HPDE6-E6E7 (cell line): ENCODE data around the gene ADGRV1.

Source experiments
- DNase-seq: peaks from one replicate; pipeline ENCODE4 v3.0.0; 2011; ENCODE audit warnings: missing footprints; ENCODE audit errors: extremely low spot score

ADGRV1 gene

DNA sequence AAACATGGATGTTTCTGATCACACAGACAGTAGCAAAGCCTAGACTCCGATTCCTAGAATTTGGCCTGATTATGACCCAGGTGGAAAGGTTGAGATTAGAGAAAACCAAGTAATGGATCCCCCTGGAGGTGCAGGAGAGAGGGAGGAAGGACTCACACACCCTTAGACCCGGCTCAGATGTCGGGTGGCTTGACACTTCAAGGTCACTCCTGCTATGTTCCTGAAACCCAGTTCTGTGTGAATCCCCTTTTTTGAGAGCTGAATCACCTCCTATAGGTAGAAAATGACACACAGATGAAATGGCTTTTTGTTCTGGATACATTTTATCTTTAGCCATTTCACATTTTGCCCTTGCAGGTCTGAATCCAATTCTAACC is 631.7 kb downstream of the ADGRV1 start:
- no peak for DNase-seq

DNA sequence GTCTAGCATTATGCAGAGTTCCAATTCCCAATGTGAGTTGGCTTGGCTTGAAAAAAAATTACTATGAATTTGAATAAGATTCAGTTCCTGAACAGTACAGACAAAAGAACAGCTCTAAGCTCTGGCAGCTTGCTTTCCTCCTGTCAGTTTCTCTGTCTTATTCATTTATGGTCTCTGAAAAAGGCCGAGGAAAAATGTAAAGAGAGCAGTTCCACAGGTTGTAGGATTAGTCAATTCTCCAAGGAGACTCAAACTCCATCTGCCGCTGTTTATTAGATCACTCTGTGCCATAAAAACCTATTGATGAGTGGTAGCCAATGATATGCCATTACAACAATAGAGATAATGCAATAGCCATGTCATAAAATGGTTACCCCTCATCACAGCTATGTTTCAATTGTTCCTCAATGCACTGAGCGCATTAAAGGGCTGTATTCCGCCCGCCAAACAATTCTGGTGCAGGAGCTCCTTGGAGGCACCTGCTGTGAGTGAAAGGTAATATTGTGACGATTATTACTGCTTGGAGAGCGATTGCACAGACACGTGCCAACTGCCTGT is 636.3 kb downstream of the ADGRV1 start:
- no peak for DNase-seq

DNA sequence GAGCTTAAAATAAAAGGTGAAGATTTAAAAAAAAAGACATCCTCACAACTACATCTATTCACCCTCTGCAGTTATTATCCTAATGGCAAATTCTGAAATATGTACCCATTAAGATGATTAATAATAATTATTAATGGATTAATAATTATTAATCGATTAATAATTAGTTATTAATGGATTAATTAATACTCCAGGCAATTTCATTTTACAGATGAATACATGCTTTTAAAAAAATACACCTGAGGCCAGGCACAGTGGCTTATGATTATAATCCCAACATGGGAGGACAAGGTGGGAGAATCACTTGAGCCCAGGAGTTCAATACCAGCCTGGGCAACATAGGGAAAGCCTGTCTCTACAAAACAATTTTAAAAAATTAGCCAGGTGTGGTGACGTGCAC is 642.1 kb downstream of the ADGRV1 start:
- no peak for DNase-seq

DNA sequence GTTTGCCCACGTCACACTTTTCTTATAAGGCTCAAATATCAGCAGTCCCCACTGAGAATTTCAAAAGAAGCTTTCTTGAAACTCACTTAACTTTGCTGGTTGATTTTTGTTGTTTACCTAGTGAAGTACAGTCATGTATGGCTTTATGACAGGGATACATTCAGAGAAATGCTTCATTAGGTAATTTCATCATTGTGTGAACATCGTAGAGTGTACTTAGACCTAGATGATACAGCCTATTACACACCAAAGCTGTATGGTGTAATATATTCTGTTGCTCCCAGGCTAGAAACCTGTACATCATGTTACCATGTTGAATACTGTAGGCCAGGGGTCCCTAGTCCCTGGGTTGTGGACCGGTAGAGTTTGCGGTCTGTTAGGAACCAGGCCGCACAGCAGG is 647.5 kb downstream of the ADGRV1 start:
- DNase-seq = no peak

DNA sequence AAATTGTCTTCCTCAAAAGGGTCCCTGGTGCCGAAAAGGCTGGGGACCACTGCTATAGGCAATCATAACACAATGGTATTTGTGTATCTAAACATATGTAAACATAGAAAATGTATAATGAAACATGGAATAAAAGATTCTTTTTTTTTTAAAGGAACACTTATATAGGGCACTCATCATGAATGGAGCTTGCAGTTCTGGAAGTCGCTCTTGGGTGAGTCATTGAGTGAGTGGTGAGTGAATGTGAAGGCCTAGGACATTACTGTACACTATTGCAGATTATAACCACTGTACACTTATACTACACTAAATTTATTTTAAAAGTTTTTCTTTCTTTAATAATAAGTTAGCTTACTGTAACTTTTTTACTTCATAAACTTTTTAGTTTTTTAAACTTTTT is 648.1 kb downstream of the ADGRV1 start:
- no peak for DNase-seq

DNA sequence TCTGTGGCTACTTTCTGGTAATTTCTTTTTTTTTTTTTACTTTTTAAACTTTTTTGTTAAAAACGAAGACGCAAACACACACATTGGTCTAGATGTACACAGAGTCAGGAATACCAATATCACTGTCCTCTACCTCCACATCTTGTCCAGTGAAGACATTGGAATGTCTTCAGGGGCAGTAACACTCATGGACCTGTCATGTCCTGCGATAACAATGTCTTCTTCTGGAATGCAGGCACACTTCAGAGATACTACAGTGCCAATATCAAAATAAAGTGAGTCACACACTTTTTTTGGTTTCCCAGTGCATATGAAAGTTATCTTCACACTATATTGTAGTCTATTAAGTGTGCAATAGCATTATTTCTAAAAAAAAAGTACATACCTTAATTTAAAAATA is 648.7 kb downstream of the ADGRV1 start:
- DNase-seq = no peak

DNA sequence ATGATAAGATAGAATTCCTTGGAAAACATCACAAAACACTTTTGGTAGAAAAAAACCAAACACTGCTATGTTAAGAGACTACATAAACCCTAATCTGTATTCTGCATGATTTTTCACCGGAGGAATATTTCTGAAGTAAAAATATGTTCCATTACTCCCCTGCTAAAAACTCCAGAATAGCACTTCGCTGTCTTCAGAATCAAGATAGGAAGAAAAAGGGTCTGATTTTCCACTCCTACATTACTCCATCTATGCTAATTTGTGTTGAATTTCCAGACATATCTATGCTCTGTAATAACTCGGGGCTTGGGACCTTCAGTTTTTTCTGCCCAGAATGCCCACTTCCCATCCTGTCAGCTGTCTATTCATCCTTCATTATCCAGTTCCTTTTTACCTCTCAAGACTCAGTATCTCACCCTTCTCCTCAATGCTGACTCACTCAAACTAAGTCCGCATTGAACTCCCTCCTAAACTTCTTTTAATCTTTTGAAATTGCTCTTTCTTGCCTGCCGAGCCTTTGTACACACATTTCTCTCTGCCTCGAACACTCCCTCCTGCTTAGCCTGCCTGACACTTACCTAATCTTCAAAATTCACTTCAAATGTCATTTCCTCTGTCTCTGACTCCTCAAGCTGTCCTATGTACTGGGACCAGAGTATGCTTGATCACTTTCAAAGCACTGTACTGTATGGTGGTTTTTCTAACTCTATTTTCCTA is 653.6 kb downstream of the ADGRV1 start:
- DNase-seq = no peak

DNA sequence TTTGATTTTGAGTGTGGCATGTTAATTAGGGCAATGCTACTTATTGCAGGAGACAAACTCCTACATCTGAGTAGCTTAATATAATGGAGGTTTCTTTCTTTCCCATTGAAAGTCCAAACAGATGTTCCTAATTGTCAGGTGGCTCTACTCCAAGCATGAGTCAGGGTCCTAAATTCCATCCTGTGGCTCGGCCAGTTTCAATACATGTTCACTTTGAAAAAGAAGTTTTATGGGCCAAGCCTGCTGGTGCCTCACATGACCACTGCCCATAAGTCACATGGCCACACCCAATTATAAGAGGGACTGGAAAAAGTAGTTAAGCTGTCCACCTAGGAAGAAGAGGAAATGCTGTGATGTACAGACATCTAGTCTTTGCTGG is 654.1 kb downstream of the ADGRV1 start:
- DNase-seq = no peak
